Thyroid gland (tissue), 4 donors: ENCODE measurements around the gene NFIX.
A peak's percentile ranks its signal among the peaks of the same experiment; 100 is the strongest.

Source experiments
- POLR2A ChIP-seq, 2 donors: fragments of 450-650 bp; IDR thresholded peaks; one replicate each; pipeline ENCODE4 v1.6.1; 2017; ENCODE audit warnings: antibody characterized with exemption in 2 of 2, mild to moderate bottlenecking in 2 of 2, moderate library complexity in 1 of 2
- TF ChIP-seq, protein P1 (sequence below), 6 experiments: fragments of 200-600 bp in 3 of 6; fragments of 450-650 bp in 3 of 6; sonication (generic) in 3 of 6; IDR thresholded peaks; one replicate each; pipeline ENCODE4 v1.5.1; 2016 to 2019; ENCODE audit warnings: antibody characterized with exemption in 6 of 6, mild to moderate bottlenecking in 2 of 6, inconsistent platforms in 1 of 6, moderate library complexity in 1 of 6

DNA sequence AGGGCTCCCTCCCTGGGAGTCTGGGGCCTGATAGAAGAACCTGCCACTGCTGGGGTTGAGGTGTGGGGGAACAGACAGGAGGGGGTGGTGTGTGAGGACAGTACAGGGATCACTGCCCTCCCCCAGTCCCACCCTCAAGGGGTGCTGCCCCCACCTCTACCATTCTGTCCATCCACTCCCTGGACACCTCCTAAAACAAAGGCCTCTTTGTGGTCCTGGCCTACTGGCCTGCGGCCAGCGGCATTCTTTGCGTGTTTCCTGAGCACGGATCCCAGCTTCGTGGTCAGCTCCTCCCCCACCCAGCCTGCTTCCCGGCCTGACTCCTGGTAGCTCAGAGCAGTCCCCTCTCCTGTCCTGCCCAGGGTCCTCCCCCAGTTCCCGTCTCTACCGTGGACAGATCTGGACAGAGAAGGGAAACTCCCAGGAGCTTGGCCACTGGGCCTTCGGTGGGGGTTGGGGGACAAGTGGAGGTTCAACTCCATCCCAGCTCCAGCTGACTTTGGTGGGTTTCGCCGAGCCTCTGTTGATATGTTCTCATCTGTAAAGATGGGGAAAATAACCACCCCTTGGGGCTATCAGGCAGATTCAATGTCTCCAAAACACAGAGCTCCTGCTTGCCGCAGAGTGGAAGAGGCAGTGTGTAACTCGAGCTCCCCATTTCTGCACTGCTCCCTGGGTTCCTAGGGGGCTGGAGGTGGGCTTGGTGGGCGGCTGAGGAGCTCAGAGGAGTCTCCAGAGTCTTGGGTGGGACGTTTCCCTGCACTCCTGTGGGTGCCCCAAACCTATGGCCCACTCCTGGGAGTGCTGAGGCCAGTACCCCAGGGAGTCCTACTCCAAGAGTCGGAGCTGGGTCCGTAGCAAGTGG is 58.7 kb downstream of the NFIX start:
- TF ChIP-seq, protein P1, sequence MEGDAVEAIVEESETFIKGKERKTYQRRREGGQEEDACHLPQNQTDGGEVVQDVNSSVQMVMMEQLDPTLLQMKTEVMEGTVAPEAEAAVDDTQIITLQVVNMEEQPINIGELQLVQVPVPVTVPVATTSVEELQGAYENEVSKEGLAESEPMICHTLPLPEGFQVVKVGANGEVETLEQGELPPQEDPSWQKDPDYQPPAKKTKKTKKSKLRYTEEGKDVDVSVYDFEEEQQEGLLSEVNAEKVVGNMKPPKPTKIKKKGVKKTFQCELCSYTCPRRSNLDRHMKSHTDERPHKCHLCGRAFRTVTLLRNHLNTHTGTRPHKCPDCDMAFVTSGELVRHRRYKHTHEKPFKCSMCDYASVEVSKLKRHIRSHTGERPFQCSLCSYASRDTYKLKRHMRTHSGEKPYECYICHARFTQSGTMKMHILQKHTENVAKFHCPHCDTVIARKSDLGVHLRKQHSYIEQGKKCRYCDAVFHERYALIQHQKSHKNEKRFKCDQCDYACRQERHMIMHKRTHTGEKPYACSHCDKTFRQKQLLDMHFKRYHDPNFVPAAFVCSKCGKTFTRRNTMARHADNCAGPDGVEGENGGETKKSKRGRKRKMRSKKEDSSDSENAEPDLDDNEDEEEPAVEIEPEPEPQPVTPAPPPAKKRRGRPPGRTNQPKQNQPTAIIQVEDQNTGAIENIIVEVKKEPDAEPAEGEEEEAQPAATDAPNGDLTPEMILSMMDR (IDR thresholded peaks at IDR 0.05) = no peak
- TF ChIP-seq POLR2A (IDR thresholded peaks at IDR 0.05) = peak in 1 of 2 donors; percentile 60
